ENCODE data around the gene AGER.

The AGER gene

GRCh38 chr6:32179766-32180405 is 4.2 kb downstream of the AGER start:
- Histone ChIP-seq H3K27ac (peak overlapping the region; percentile 97), H3K4me1 (ENCODE audit: control insufficient read depth in 1 of 2, insufficient read depth in 1 of 2, low read depth in 1 of 2, low read length in 1 of 2) (peaks cover 38 to 53% of the 10 kb centered on the region in 2 experiments), H3K36me3 (peaks cover 41% of the 10 kb centered on the region), H3K4me3 (ENCODE audit: low read depth in 1 of 2, low read length in 1 of 2) (no peak overlapping the region), H3K27me3 (no peaks in the 10 kb centered on the region), H3K9me3 (no peaks in the 10 kb centered on the region)
- TF ChIP-seq, protein P1, sequence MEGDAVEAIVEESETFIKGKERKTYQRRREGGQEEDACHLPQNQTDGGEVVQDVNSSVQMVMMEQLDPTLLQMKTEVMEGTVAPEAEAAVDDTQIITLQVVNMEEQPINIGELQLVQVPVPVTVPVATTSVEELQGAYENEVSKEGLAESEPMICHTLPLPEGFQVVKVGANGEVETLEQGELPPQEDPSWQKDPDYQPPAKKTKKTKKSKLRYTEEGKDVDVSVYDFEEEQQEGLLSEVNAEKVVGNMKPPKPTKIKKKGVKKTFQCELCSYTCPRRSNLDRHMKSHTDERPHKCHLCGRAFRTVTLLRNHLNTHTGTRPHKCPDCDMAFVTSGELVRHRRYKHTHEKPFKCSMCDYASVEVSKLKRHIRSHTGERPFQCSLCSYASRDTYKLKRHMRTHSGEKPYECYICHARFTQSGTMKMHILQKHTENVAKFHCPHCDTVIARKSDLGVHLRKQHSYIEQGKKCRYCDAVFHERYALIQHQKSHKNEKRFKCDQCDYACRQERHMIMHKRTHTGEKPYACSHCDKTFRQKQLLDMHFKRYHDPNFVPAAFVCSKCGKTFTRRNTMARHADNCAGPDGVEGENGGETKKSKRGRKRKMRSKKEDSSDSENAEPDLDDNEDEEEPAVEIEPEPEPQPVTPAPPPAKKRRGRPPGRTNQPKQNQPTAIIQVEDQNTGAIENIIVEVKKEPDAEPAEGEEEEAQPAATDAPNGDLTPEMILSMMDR (IDR thresholded peaks at IDR 0.05): no peak

DNA sequence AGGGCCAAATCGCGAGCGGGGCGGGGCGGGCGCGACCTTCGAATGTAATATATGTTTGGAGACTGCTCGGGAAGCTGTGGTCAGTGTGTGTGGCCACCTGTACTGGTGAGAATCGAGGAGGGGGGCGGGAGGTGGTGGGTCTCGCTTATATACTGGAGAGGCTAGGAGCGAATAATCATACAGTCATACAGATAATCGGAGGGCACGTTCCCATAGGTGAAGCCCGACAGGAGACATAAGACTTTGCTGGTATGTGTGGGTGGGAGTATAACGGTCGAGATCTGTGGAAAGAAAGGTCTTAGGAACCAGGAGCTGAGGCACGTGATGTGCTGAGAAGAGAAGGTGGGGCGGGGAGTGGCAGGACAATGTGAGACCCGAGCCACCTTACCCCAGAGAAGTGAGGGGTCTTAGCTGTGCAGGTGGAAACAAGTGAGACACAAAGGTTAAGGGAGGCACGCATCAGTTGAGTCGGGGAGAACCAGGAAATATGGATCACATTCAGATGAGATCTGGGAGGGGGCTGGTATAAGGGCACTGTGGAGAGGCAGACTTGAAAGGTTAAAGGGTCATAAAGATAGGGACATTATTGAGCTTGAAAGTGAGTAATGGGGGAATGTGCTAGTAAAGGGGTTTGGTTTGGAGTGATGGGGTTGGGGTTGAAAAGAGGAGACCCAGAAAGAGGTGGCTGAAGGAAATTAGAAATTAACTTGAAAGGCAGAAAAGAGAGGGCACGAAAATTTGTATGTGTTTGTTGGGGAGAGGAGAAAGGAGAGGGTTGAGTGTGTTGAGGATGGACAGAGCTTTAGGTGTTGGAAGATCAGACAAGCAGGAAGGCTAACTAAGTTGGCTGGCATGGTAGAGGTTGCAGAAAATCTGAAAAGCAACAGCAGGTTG is 5.3 kb downstream of the AGER start:
- peaks cover 40 to 49% of the 10 kb centered on the region in 2 experiments for H3K4me1 ChIP-seq (ENCODE audit: control insufficient read depth in 1 of 2, insufficient read depth in 1 of 2, low read depth in 1 of 2, low read length in 1 of 2)
- peaks cover 36% of the 10 kb centered on the region for H3K36me3 ChIP-seq
- TF ChIP-seq, protein P1 (IDR thresholded peaks at IDR 0.05): no peak
- peak overlapping the region; percentile 97 for H3K27ac ChIP-seq
- no peaks in the 10 kb centered on the region for H3K9me3 ChIP-seq
- H3K4me3 ChIP-seq (ENCODE audit: low read depth in 1 of 2, low read length in 1 of 2): peak overlapping the region; percentile 75 to 92
- H3K27me3 ChIP-seq: no peaks in the 10 kb centered on the region

GRCh38 chr6:32177788-32178546 is 6.1 kb downstream of the AGER start, which contains the start of gene RNF5:
Gene RNF5, plus strand, starts transcription at chr6:32178405. Its CDS starts 107 bp downstream, at chr6:32178512.
- Histone ChIP-seq H3K27ac (peak within 1 kb of the TSS; percentile 97), H3K4me1 (ENCODE audit: control insufficient read depth in 1 of 2, insufficient read depth in 1 of 2, low read depth in 1 of 2, low read length in 1 of 2) (peaks cover 44 to 56% of the 10 kb centered on the region in 2 experiments), H3K4me3 (ENCODE audit: low read depth in 1 of 2, low read length in 1 of 2) (peak within 1 kb of the TSS; percentile 75 to 92), H3K9me3 (no peaks in the 10 kb centered on the region), H3K36me3 (peaks cover 27% of the 10 kb centered on the region), H3K27me3 (no peaks in the 10 kb centered on the region)
- TF ChIP-seq, protein P1 (IDR thresholded peaks at IDR 0.05): no peak

DNA sequence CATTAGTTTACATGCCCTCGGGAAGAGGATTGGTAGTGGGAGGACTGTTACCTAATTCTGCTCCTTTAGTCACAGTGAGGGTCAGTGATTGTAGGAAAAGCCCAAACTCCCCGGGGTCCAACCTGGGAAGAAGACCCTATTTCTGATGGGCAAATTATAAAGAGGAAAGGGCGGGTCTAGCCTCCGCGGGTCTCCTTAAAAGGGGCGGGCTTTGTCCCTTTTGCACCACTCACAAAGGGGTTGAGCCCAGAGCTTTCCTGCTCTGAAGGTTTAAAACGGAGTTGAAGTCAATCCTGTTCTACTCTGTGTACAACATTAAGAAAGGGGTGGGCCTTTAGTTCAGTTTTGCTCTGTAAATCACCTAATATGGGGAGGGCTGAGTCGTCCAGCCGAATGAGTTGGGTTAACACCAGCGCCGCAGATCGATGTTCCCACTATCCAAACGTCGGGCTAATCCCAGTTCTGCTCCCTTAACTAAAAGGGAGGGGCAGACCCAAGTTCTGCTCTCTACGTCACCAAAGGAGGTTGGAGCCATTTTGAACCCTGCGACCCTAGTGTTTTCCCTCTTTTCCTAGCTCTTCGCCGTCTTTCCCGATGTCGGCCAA is 6.8 kb downstream of the AGER start:
- Histone ChIP-seq H3K4me1 (ENCODE audit: control insufficient read depth in 1 of 2, insufficient read depth in 1 of 2, low read depth in 1 of 2, low read length in 1 of 2) (peaks cover 50 to 58% of the 10 kb centered on the region in 2 experiments), H3K27ac (peak overlapping the region; percentile 97), H3K9me3 (no peaks in the 10 kb centered on the region), H3K27me3 (no peaks in the 10 kb centered on the region), H3K36me3 (peaks cover 20% of the 10 kb centered on the region), H3K4me3 (ENCODE audit: low read depth in 1 of 2, low read length in 1 of 2) (peak overlapping the region; percentile 75 to 92)
- TF ChIP-seq, protein P1 (IDR thresholded peaks at IDR 0.05): no peak

All from neutrophil (primary cell).